HG03139 (cell line): ENCODE results near the gene CTSZ.
"Not testable (repeated sequence)": the region's sequence is repeated elsewhere in the genome, so short reads cannot be mapped to it uniquely, and the experiment has no call there.

Experiments used
- ATAC-seq: cut with Tn5 transposase; IDR thresholded peaks from one replicate; pipeline ENCODE4 v1.9.1; 2021; ENCODE audit not compliant: unreplicated experiment

The CTSZ gene

DNA sequence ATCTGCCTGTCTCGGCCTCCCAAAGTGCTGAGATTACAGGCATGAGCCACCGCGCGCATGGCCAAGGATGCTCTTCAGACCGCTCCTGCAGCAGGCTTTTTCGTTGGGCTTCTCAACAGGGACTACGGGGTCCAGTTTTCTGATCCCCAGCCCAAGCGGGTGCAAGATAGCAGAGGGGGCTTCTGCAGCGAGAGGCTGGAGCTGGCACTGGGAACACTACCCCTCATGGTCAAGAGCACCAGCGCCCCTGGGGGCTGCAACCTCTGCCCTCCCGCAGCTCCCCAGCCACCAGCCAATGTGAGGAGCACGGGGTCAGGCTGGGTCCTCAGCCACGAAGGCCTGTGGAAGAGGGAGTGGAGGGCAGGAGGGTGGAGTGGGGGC lies 6.0 kb downstream of the CTSZ start:
- no peak for ATAC-seq

DNA sequence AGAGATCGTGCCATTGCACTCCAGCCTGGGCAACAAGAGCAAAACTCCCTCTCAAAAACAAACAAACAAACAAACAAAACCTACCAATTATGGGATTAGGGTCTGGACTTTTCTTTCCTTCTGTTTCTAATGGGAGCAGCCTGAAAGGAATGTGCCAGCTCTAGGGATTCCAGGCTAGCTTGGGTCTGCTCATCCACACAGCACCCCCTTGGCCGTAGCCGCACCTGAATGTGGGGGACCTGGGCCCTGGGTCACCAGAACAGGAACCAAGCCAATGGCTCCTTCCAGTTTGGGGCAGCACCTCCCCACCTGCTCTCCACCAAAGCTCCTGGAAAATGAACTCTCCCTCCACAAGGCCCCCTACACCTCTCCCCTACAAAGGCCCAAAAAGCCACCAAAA lies 6.7 kb downstream of the CTSZ start:
- ATAC-seq, result no peak

DNA sequence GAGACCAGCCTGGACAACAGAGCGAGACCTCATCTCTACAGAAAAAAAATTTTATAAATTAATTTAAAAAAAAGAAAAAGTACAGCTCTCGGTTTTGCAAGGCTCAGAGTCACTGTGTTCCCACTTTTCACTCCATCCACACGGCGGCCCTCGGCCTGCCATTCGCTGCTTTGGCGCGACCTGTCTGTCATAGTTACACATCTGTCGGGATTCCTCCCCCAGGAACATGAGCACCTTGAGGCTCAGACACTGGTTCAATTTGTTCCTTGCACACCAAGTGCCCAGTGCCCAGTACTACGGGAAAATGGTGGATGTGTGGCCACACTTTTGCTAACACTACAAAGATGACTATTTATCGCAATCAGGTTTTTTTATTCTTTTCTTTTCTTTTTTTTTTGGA lies 8.4 kb downstream of the CTSZ start:
- ATAC-seq, result no peak

DNA sequence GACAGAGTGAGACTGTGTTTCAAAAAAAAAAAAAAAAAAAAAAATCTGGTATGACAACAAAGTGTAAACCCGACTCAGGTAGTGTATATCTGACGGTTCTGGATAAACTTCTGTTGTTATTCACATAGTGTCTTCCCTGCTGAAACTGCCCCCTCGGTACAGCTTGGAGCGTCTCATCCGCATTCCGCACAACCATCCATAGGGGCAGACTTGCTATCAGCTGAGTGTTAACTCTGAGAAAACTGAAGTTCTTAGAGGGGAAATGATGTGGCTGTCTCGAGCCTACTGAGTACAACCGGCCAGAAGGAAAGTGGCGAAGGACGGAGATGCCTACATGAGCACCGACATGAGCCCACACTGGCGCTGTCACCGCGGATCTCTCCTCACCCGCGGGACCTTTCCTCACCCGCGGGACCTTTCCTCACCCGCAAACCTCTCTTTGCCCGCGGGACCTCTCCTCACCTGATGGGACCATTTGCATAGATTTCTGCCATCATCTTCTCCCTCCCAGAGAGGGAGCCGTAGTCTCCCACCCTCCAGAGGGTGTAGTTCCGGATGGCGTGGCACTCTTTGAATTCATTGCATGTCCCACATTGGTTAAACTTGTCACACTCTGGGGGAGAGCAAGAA lies 9.8 kb downstream of the CTSZ start:
- no peak for ATAC-seq

DNA sequence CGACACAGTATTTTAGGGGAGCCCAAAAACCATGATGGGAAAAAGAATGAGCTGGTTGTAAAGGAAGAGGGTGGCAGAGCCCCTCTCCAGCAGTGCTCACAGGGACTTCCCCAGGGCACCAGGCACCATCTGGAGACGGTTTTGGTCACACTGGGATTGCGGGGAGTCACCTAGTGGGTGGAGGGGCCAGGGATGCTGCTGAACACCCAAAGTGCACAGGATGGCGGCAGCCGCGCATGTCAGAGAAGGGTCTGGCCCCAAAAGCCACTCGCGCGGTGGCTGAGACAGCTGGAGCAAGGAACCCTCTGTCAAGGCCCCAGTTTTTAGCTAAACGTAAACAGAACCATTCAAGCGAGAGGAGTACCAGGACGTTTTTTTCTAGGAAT lies 10.8 kb downstream of the CTSZ start:
- ATAC-seq, result no peak

DNA sequence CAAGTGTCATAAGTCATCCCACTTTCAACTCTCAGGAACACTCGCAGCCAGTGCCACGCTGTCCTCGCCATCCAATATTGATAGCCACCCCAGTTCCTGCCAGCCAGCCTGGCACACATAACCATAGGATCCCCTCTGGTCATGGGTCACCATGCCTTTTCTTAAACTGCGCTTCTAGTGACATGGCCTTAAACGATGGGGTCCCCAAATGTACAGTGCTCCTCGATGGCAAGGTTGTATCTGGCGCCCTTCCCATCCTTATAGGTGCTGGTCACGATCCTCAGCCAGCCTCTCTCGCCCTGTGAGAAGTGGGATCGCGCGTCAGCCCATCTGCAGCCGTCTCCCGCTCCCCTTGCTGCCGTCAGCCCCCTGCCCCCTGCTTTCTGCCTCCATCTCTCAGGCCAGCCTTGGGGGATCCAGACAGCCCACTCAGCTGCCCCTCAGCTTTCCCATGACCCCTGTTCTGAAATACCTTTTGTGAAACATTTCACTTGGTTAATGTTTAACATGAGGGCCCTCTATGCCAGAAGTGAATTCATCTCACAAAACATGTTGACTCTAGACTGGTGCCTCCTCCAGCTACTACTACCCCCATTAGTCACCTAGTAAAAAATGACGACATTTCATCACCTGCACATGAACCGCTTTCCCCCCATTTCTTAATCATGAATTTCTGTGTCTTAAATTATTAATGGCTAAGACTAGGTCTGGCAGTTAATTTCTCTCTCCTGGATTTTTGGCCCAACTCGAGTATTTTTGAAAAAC lies 11.4 kb downstream of the CTSZ start:
- ATAC-seq, result no peak

DNA sequence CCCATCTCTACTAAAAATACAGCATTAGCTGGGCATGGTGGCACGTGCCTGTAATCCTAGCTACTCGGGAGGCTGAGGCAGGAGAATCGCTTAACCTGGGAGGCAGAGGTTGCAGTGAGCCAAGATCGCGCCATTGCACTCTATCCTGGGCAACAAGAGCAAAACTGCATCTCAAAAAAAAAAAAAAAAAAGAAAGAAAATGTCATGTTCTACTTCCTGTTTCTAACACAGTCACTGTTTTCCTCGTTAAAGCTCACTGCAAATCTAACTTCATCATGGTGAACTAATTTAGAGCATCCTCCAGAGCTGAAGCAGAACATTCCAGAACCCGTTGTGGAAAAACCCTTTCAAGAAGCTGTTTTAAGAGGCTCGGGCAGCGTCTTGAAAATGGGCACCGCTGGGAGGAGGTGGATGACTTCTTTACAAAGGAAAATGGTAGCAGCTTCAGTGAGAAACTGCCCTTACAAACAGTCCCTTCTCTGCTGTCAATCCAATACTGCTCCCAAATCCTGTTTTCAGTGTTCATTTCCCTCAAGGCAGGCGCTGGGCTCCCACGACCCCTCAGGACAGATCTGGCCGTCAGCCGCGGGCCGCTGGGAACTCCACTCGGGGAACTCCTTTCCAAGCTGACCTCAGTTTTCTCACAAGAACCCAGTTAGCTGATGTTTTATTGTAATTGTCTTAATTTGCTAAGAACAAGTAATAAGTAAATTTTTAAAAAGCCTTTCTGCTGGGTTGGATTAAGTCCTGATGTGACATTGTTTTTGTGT lies 12.5 kb downstream of the CTSZ start:
- no peak for ATAC-seq

DNA sequence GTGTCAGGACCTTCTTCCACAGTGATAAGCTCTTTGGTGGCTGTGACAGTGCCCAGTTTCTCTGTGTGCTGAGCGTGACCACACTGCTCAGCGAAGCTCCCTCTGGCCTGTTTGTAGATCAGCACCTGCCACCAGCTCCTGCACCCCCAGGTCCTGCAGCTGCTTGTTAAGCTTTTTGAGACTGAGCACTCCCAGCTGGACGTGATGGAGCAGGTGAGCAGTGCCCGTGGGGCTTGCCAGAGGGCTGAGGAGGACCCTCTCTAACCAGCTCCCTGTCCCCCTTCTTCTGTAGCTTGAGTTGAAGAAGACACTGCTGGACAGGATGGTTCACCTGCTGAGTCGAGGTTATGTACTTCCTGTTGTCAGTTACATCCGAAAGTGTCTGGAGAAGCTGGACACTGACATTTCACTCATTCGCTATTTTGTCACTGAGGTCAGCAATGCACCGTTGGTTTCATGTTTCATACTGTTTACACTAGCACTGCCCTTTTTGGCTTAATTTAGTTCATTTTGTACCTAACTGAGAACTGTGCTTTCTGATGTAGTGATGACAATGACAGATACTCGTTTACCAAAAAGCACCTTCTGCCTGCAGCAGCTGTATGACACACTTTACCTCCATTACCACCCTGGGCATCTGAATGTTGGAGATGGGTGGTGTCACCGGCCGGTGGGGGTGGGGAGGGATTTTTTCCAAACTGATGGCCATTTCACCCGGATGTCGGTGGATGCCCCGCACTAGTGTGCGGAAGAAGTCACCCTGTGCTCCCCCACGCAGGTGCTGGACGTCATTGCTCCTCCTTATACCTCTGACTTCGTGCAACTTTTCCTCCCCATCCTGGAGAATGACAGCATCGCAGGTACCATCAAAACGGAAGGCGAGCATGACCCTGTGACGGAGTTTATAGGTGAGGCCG lies 13.5 kb downstream of the CTSZ start:
- no peak for ATAC-seq

DNA sequence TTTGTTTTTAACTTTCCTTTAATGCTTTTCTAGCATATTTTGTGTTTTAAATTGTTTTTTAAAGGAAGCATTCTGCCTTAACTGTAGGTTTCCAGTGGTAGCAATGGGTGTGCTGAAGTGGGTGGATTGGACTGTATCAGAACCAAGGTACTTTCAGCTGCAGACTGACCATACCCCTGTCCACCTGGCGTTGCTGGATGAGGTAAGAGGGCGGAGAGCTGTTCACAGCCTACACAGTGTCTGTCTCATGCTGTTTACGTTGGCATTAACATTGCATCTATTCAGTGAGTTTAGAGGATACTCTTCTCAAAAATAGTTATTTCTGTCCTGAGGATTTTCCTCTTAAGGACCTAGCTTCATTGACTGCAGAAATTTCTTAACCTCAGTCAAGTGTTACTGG lies 14.1 kb downstream of the CTSZ start:
- ATAC-seq, result no peak

DNA sequence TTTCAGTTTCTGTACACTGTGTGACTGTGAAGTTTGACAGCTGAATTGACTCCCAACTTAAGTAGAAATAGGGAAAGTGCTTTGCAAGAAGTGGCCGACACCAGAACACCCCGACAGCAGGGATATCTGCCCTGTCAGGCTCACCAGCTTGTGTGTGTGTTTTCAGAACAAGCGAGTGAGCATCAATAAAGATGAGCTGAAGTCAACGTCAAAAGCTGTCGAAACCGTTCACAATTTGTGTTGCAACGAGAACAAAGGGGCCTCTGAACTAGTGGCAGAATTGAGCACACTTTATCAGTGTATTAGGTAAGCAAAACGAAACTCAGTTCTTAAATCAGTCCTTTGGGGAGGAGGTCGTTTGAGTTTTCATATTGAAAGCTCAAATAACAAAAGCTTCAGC lies 15.3 kb downstream of the CTSZ start:
- ATAC-seq, result no peak

DNA sequence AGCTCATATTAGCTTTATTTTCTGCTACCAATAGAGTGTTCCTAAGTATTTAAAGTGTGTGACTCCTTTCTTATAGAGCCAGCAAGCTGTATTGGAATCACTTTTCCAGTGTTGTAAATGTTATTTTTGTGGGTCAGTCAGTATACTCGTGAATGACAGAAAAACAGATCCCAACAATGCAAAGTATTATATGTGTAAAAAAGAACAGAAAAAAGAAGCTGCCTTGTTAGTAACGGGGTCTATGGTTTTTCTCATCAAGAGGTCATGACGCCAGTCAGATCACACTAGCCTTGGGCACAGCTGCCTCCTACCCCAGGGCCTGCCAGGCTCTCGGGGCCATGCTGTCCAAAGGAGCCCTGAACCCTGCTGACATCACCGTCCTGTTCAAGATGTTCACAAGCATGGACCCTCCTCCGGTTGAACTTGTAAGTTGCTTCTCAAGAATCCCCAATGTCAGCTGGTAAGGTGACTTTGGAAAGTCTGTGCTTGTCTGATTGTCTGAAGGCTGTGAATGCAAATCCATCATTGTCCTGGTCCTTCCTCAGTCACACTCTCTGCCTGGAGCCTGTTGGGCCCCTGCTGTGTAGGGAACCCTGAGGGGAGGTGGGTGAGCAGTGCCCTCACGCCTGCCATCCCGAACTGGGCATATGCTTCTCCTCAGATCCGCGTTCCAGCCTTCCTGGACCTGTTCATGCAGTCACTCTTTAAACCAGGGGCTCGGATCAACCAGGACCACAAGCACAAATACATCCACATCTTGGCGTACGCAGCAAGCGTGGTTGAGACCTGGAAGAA lies 16.2 kb downstream of the CTSZ start:
- ATAC-seq, result no peak

DNA sequence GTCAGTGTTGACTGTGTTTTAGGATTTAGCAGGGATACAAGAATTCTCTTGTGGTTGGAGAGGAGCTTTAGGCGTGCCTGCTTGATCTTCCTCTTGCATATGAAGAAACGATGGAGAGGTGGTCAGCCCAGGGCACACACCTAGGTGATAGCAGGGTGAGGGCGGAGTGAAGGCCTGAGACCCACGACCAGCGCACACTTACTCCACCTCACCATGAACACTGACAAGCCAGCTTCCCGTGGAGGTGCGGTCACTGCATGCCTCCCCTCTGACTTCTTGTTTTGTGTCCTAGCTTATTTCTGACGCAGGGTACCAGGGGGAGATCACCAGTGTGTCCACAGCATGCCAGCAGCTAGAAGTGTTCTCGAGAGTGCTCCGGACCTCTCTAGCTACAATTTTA lies 17.9 kb downstream of the CTSZ start:
- no peak for ATAC-seq

DNA sequence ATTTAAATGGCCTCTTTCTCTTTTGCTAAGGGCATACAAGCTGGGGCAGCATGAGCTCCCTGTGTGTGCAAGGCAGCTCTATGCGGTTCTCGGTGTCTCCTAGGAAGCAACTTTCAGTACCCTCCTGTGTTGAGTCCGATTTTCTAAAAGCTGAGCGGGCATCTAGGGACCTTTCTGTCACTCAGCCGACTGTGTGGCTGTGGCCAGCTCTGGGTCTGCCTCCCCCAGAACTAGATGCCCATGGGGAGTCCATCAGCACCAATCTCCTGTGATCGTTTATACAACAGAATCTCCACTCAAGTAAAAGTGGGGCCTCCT lies 18.5 kb downstream of the CTSZ start:
- ATAC-seq, result no peak

DNA sequence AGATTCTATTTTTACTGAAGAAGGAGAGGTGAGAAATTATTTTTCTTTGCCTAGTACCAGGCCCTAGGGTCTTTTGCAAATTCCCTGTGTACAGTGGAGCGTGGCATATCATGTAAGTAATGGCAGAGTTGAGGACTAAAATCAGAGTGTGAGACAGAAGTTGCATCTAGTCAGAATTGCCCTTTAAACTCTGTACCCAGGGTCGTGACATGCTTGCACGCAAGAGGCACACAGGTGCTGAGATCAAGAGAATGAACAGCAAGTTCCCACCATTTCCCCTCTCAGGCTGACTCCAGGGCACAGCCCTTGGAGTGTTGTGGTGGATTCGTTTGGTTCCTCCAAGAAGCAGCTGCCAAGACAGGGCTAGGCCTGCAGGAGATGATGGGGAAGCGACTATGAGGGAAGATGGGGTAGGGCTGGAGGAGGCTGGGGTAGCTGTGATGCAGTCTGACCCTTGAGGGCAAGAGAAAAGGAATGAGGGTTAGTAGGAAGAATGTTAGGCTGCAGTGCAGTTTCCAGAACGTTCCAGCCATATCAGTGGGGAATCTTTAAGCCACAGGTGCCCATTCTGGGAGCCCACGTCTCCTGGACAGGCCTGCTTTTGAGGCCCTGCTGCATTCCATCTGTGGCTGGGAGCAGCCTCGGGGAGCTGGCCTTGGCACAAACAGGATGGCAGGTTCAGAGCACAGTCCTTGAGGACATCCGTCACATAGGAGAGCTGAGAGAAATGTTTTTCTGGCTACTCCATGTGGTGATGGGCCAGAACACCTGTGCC lies 19.1 kb downstream of the CTSZ start:
- ATAC-seq, result no peak

DNA sequence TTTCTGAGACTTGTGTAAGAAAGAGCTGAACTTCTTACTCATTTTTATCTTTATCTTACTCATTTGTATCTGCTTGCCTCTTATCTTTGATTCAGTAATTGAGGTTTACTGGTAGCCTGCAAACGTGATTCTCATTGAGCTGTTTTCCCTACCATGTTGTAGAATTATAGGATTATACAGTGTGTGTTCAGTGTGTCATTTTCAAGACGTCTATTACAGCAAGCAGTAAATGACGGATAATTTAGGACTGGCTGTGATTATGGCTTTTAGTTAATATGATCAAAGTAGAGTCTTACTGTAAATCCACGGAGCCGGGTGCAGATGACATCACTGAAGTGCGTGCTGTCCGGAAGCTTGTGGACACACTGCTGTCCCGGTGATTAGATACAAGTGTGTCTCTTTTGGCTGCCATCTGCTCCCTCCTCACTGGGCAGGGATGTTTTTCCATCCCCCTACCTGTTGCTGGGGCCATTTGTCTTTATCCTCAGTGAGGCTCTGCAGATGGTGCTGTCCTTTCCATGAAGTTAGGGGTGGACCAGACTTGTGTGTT lies 20.0 kb downstream of the CTSZ start:
- ATAC-seq, result no peak

DNA sequence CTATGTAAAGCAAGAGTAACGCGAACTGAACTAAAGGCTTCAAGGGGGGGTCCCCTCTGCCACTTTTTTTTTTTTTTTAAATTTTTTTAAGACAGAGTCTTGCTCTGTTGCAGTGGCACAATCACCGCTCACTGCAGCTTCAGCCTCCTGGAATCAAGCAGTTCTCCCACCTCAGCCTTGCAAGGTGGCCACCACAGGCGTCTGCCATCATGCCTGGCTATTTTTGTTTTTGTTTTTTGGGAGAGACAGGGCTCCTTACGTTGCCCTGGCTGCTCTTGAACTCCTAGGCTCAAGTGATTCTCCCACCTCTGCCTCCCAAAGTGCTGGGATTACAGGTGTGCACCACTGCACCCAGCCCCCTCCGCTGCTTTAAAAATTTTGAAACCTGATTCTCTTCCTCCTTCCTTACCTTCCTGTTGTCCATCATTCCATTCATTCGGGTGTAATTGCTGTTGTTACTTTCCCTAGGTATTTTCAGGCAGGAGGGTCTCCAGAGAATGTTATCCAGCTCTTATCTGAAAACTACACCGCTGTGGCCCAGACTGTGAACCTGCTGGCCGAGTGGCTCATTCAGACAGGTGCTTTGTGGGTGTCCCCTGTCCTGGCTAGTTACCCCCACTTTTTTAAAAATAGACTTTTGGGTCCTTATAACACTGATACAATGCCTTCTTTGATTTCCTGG lies 20.6 kb downstream of the CTSZ start:
- ATAC-seq, result no peak

DNA sequence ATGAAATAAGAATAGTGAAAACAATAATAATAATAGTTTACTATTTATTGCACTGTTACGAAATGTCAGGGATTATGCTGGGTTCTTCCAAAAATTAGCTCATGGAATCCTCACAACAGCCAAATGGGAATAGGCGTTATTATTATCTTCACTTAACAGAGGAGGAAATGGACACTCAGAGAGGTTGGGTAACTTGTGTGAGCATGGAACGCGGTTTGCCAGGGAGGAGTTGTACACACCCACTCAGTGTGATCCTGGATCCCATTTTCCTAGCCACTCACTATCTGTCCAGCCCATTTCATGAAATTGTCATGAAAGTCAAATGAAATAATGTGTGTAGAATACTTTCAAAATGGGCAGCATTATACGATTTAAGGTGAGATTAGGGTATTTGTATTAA lies 21.4 kb downstream of the CTSZ start:
- ATAC-seq, result no peak

DNA sequence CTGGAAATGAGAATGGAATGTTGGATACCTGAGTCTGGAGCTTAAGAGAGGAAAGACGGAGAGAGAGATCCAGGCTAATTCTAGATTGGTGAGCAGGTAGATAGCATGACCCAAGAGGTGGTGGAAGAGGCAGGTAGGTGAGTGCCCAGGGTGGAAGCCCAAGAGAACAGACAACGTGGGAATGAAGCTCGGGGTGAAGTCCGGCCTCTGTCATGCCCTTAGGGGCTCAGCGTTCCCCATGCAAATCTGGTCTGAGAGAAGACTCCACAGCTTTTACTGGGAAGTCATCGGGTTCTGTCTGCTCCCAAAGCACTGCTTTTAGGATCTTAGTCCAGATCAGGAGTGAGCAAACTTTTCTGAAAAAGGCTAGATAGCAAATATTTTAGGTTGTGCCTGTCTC lies 22.4 kb downstream of the CTSZ start:
- no peak for ATAC-seq

DNA sequence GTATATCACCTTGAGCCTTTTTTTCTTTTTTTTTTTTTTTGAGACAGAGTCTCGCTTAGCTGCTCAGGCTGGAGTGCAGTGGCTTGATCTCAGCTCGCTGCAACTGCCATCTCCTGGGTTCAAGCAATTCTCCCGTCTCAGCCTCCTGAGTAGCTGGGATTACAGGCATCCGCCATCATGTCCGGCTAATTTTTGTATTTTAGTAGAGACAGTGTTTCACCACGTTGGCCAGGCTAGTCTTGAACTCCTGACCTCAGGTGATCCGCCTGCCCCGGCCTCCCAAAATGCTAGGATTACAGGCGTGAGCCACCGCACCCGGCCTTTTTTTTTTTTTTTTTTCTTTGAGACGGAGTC lies 24.0 kb downstream of the CTSZ start:
- ATAC-seq, result not testable (repeated sequence)
